ENCODE data around the gene TMEM79. TPM values are rescaled to one million over a fixed set of nuclear protein-coding genes. Genes with fewer than 3 reads are reported as not detected.
A peak's percentile ranks its signal among the peaks of the same experiment; 100 is the strongest.

Gene TMEM79
- total RNA-seq, 1 donor from 2014 or later, result 5.1 TPM

DNA sequence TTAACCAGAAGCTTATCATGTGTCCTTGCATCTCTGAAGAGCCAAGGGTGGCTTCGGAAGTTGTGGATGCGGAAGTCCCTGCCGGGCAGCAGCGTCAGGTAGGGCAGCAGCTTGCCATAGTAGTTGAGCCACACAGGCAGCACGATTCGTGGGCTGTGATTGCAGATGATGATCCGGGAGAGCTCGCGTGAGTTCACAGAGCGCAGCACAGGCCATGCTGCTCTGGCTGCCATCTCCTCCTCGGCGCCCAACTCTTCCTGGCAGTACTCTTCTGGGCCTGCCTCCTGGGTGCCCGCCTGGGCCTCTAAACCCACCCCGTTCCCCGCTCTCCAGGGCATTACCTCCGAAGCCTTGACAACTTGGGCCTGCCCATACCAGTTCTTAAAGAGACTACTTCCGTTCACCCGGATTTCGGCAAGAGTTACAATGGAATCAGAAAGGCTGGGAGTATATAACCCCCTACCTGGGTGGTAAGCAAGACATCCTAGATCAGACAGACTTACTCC lies 14.8 kb downstream of the TMEM79 start, which contains the start of gene VHLL:
VHLL (minus strand) TSS at position 456 of the 506 bp plus-strand sequence; CDS start at position 338, 118 bp downstream.
- Mint-ChIP-seq H3K9me3 (ENCODE audit: low read depth) (no peaks in the 10 kb centered on the region), H3K27me3 (no peaks in the 10 kb centered on the region), H3K36me3 (ENCODE audit: insufficient read depth) (no peaks in the 10 kb centered on the region), H3K4me3 (ENCODE audit: low read depth) (no peak within 1 kb of the TSS), H3K4me1 (ENCODE audit: low read depth) (peaks cover 5% of the 10 kb centered on the region), H3K27ac (no peak within 1 kb of the TSS)
- no peak for DNase-seq (ENCODE audit: low spot score, unreplicated experiment)
- TF ChIP-seq, protein P1, sequence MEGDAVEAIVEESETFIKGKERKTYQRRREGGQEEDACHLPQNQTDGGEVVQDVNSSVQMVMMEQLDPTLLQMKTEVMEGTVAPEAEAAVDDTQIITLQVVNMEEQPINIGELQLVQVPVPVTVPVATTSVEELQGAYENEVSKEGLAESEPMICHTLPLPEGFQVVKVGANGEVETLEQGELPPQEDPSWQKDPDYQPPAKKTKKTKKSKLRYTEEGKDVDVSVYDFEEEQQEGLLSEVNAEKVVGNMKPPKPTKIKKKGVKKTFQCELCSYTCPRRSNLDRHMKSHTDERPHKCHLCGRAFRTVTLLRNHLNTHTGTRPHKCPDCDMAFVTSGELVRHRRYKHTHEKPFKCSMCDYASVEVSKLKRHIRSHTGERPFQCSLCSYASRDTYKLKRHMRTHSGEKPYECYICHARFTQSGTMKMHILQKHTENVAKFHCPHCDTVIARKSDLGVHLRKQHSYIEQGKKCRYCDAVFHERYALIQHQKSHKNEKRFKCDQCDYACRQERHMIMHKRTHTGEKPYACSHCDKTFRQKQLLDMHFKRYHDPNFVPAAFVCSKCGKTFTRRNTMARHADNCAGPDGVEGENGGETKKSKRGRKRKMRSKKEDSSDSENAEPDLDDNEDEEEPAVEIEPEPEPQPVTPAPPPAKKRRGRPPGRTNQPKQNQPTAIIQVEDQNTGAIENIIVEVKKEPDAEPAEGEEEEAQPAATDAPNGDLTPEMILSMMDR (IDR thresholded peaks at IDR 0.05; ENCODE audit: unreplicated experiment), result no peak

DNA sequence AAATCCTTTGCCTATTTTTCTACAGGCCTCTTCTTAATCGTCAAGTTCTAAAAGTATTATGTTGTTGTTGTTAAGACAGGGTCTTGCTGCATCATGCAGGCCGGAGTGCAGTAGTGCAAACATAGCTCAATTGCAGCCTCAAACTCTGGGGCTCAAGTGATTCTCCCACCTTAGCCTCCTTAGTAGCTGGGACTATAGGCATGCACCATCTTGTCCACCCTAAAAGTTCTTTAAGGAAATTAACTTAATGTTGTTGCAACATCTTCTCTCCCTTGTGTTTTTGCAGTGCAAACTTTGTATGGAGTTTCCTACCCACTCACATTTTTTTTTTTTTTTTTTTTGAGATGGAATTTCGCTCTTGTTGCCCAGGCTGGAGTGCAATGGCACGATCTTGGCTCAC lies 19.1 kb downstream of the TMEM79 start:
- no peak overlapping the region for H3K4me3 Mint-ChIP-seq (ENCODE audit: low read depth)
- no peaks in the 10 kb centered on the region for H3K27me3 Mint-ChIP-seq
- no peaks in the 10 kb centered on the region for H3K4me1 Mint-ChIP-seq (ENCODE audit: low read depth)
- H3K9me3 Mint-ChIP-seq (ENCODE audit: low read depth), result no peaks in the 10 kb centered on the region
- DNase-seq (ENCODE audit: low spot score, unreplicated experiment), result no peak
- peaks cover 8% of the 10 kb centered on the region for H3K36me3 Mint-ChIP-seq (ENCODE audit: insufficient read depth)
- TF ChIP-seq, protein P1 (IDR thresholded peaks at IDR 0.05; ENCODE audit: unreplicated experiment), result no peak
- no peak overlapping the region for H3K27ac Mint-ChIP-seq

DNA sequence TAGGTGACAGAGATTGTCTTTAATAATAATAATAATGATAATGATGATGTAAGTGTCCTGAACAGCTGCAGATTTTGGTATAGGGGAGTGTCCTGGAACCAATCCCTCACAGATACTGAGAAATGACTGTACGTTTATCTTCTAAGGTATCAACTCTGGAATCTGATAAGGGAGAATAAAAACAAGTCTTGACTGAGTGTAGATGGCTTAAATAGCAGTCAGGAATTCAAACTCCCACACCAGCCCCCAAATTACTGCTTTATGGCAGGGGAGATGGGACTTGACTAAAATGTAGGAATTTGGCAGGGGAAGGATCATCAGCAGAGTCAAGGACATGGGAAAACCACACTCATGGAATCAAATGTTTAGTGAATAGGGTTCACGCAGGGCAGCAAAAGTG lies 21.1 kb downstream of the TMEM79 start:
- H3K9me3 Mint-ChIP-seq (ENCODE audit: low read depth), result no peaks in the 10 kb centered on the region
- H3K4me1 Mint-ChIP-seq (ENCODE audit: low read depth), result no peaks in the 10 kb centered on the region
- TF ChIP-seq, protein P1 (IDR thresholded peaks at IDR 0.05; ENCODE audit: unreplicated experiment), result no peak
- peaks cover 13% of the 10 kb centered on the region for H3K36me3 Mint-ChIP-seq (ENCODE audit: insufficient read depth)
- peak overlapping the region; percentile 64 for H3K27ac Mint-ChIP-seq
- no peak overlapping the region for H3K4me3 Mint-ChIP-seq (ENCODE audit: low read depth)
- H3K27me3 Mint-ChIP-seq, result no peaks in the 10 kb centered on the region
- DNase-seq (ENCODE audit: low spot score, unreplicated experiment), result no peak

GRCh38 chr1:156308078-156308477 lies 24.0 kb downstream of the TMEM79 start:
- DNase-seq (ENCODE audit: low spot score, unreplicated experiment), result no peak
- TF ChIP-seq, protein P1 (IDR thresholded peaks at IDR 0.05; ENCODE audit: unreplicated experiment), result no peak
- H3K4me1 Mint-ChIP-seq (ENCODE audit: low read depth), result no peaks in the 10 kb centered on the region
- no peaks in the 10 kb centered on the region for H3K9me3 Mint-ChIP-seq (ENCODE audit: low read depth)
- peak overlapping the region; percentile 70 for H3K27ac Mint-ChIP-seq
- H3K27me3 Mint-ChIP-seq, result no peaks in the 10 kb centered on the region
- no peak overlapping the region for H3K4me3 Mint-ChIP-seq (ENCODE audit: low read depth)
- peaks cover 17% of the 10 kb centered on the region for H3K36me3 Mint-ChIP-seq (ENCODE audit: insufficient read depth)

DNA sequence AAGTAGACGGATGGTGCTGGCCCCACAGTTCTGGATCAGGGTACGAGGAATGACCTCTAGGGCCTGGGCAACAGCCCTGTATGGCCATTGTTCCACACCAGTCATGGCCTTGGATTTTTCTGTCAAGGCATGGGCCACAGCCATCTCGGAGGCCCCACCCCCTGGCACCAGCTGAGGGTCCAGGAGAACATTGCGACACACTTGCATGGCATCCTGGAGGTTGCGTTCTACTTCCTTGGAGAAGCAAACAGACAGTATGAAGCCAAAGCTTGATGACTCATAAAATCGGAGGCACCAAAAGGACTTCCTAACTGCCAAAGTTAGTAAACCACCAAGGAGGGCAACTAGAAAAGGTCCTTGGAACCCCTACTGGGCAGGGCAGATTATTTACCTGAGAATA lies 26.8 kb downstream of the TMEM79 start:
- H3K27ac Mint-ChIP-seq, result no peak overlapping the region
- TF ChIP-seq, protein P1 (IDR thresholded peaks at IDR 0.05; ENCODE audit: unreplicated experiment), result no peak
- H3K27me3 Mint-ChIP-seq, result no peaks in the 10 kb centered on the region
- no peaks in the 10 kb centered on the region for H3K4me1 Mint-ChIP-seq (ENCODE audit: low read depth)
- no peaks in the 10 kb centered on the region for H3K9me3 Mint-ChIP-seq (ENCODE audit: low read depth)
- peaks cover 23% of the 10 kb centered on the region for H3K36me3 Mint-ChIP-seq (ENCODE audit: insufficient read depth)
- no peak for DNase-seq (ENCODE audit: low spot score, unreplicated experiment)
- no peak overlapping the region for H3K4me3 Mint-ChIP-seq (ENCODE audit: low read depth)
